K562 (cell line): ENCODE results near the gene MAP3K7CL. TPM values are rescaled to one million over a fixed set of nuclear protein-coding genes. Genes with fewer than 3 reads are reported as not detected.

Experiments used
- ATAC-seq: fragments of 200-7000 bp; cut with Tn5 transposase; 3 replicates; pipeline ENCODE4 v1.9.1; 2020; ENCODE audit warnings: moderate library complexity
- BruUV-seq: library from RNA; stranded (reverse); fragments of 400-500 nt; replicated peaks from 2 replicates; lab custom pipeline; 2021; lab: Mats Ljungman, UMichigan
- CTCF ChIA-PET: fragments of 300-600 bp; formaldehyde crosslinking; extraction: SDS; loops from one replicate; lab custom pipeline; 2021; ENCODE audit warnings: low intra/inter-chr PET ratio; lab: Yijun Ruan, JAX
- POLR2A ChIA-PET: fragments of 300-600, 350-650 bp; sonication (Branson Sonifier 250); formaldehyde crosslinking; extraction: SDS; loops from one replicate; lab custom pipeline; 2021; ENCODE audit warnings: antibody characterized with exemption, inconsistent platforms; lab: Yijun Ruan, JAX
- DNase-seq, 4 experiments: peaks; one replicate each; pipeline versions ENCODE4 v3.0.0 to v3.0.0-alpha.2; 2011 to 2018; ENCODE audit warnings: low spot score in 3 of 4, mixed read lengths in 3 of 4; ENCODE audit errors: extremely low read depth in 1 of 4
- FAIRE-seq: peaks from 2 replicates; lab custom pipeline; 2011; peaks lifted over from hg19 to GRCh38; lab: Jason Lieb, UNC
- H2AFZ ChIP-seq: 2 replicates; pipeline ENCODE4 v1.6.0; 2011; ENCODE audit warnings: low read depth, low read length, control low read depth, inconsistent platforms
- H3K27ac ChIP-seq: fragments of 200-600 bp; 3 replicates; pipeline ENCODE4 v1.8.0; 2011; ENCODE audit warnings: low read depth, mild to moderate bottlenecking, control low read depth, inconsistent platforms, low read length, moderate library complexity, mixed read lengths; ENCODE audit errors: extremely low read depth
- H3K27me3 ChIP-seq, 2 experiments: fragments of 300-600 bp in 1 of 2; 2 replicates in 1 of 2; 3 replicates in 1 of 2; pipeline versions ENCODE4 v1.6.0 to v1.8.0; 2011; ENCODE audit warnings: inconsistent platforms in 2 of 2, low read length in 2 of 2, mild to moderate bottlenecking in 1 of 2, mixed read lengths in 1 of 2, moderate library complexity in 1 of 2; ENCODE audit not compliant: control insufficient read depth in 2 of 2, insufficient read depth in 2 of 2
- H3K36me3 ChIP-seq: fragments of 300-600 bp; 3 replicates; pipeline ENCODE4 v1.8.0; 2011; ENCODE audit warnings: mild to moderate bottlenecking, low read length, inconsistent platforms; ENCODE audit not compliant: control insufficient read depth, insufficient read depth
- H3K4me1 ChIP-seq, 2 experiments: fragments of 200-600 bp in 1 of 2; replicated peaks in 1 of 2; 2 replicates in 1 of 2; 3 replicates in 1 of 2; pipeline versions ENCODE4 v1.5.1 to v1.8.0; 2011; ENCODE audit warnings: inconsistent platforms in 2 of 2, low read length in 2 of 2, mild to moderate bottlenecking in 1 of 2, mixed read lengths in 1 of 2, moderate library complexity in 1 of 2; ENCODE audit not compliant: control insufficient read depth in 2 of 2, insufficient read depth in 2 of 2
- H3K4me2 ChIP-seq: 2 replicates; pipeline ENCODE4 v1.6.1; 2011; ENCODE audit warnings: low read length, control low read depth, inconsistent platforms, mixed read lengths; ENCODE audit not compliant: insufficient read depth
- H3K4me3 ChIP-seq: fragments of 200-600 bp; sonication (generic), shearing (Covaris generic); 2 replicates; pipeline ENCODE4 v1.5.1; 2016; ENCODE audit warnings: control low read depth, inconsistent platforms
- H3K79me2 ChIP-seq: fragments of 200-600 bp; 3 replicates; pipeline ENCODE4 v1.8.0; 2011; ENCODE audit warnings: low read length, inconsistent platforms; ENCODE audit not compliant: control insufficient read depth, insufficient read depth
- H3K9ac ChIP-seq, 2 experiments: 2 replicates each; pipeline versions ENCODE4 v1.6.0 to v1.6.1; 2011; ENCODE audit warnings: low read depth in 2 of 2, low read length in 2 of 2, control low read depth in 1 of 2, inconsistent platforms in 1 of 2, mild to moderate bottlenecking in 1 of 2, mixed read lengths in 1 of 2; ENCODE audit not compliant: insufficient read depth in 1 of 2
- H3K9me1 ChIP-seq: one replicate; pipeline ENCODE4 v1.6.0; 2011; ENCODE audit warnings: inconsistent platforms, mild to moderate bottlenecking, low read length, moderate library complexity; ENCODE audit not compliant: control insufficient read depth, insufficient read depth
- H3K9me3 ChIP-seq: replicated peaks from 2 replicates; pipeline ENCODE4 v1.5.1; 2011; ENCODE audit warnings: low read depth, low read length, inconsistent platforms; ENCODE audit not compliant: control insufficient read depth, insufficient read depth
- H4K20me1 ChIP-seq: replicated peaks from 2 replicates; pipeline ENCODE4 v1.6.1; 2011; ENCODE audit warnings: low read length, inconsistent platforms, mixed read lengths; ENCODE audit not compliant: control insufficient read depth, insufficient read depth
- CBFA2T2 ChIP-seq: fragments of 450-650 bp; conservative IDR thresholded peaks from 2 replicates; pipeline ENCODE4 v1.6.1; 2017; ENCODE audit warnings: mild to moderate bottlenecking
- CLOCK ChIP-seq: fragments of 250-450 bp; sonication (Bioruptor Pico); IDR thresholded peaks from 2 replicates; pipeline ENCODE4 v1.4.0; 2020; ENCODE audit warnings: mild to moderate bottlenecking, moderate library complexity, borderline replicate concordance
- CUX1 ChIP-seq: fragments of 200-800 bp; sonication (Bioruptor generic); IDR thresholded peaks from 2 replicates; pipeline ENCODE4 v1.6.1; 2016; ENCODE audit warnings: missing genetic modification characterization, missing compliant biosample characterization
- E4F1 ChIP-seq: fragments of 250-450 bp; sonication (Bioruptor Pico); IDR thresholded peaks from 2 replicates; pipeline ENCODE4 v1.5.0; 2021; ENCODE audit warnings: mild to moderate bottlenecking, borderline replicate concordance
- NCOA2 ChIP-seq, 2 experiments: fragments of 450-650 bp; IDR thresholded peaks; 2 replicates each; pipeline ENCODE4 v1.6.1; 2018; ENCODE audit warnings: mild to moderate bottlenecking in 2 of 2, moderate library complexity in 1 of 2; ENCODE audit not compliant: partially characterized antibody in 2 of 2
- NFE2L1 ChIP-seq: fragments of 450-650 bp; IDR thresholded peaks from 2 replicates; pipeline ENCODE4 v1.6.1; 2016; ENCODE audit warnings: missing genetic modification characterization, low read depth, mild to moderate bottlenecking, missing compliant biosample characterization, moderate library complexity, borderline replicate concordance
- SMARCC2 ChIP-seq: fragments of 450-650 bp; IDR thresholded peaks from 2 replicates; pipeline ENCODE4 v1.6.1; 2017; ENCODE audit warnings: antibody characterized with exemption, moderate library complexity, mild to moderate bottlenecking, low read depth
- WGBS: fragments of 100-300 bp; shearing (Covaris generic); methylation state at CpG from one replicate; pipeline ENCODE4 v1.1.6; 2016; ENCODE audit warnings: low coverage, mixed read lengths; ENCODE audit not compliant: insufficient coverage; ENCODE audit errors: missing lambda C conversion rate; 5-methylcytosine and 5-hydroxymethylcytosine counted together
- in situ Hi-C: fragments of 300-500 bp; cut with MboI; formaldehyde crosslinking; loops from 4 replicates; pipeline ENCODE4 v1.15.0; 2018; ENCODE audit warnings: inconsistent platforms, mixed read lengths
- intact Hi-C: fragments of 100-400 bp; cut with micrococcal nuclease; formaldehyde crosslinking; loops from 2 replicates; pipeline ENCODE4 v1.14.2; 2022
- polyA plus RNA-seq, 8 experiments: library from polyadenylated mRNA; depleted of rRNA in 4 of 8; stranded (reverse) in 5 of 8; unstranded in 3 of 8; fragments of >200 nt; fragmentation: Nextera tagmentation in 2 of 8; fragmentation: Illumina TruSeq in 1 of 8; extraction: Ambion mirVana in 2 of 8; extraction: Trizol in 1 of 8; gene quantifications; 2 replicates each; pipeline versions ENCODE4 v1.2.1 to v1.2.3, GENCODE V29; 2011 to 2014; ENCODE audit warnings: inconsistent platforms in 1 of 8, missing spikeins in 1 of 8
- total RNA-seq, 7 experiments: library from RNA; depleted of rRNA in 6 of 7; stranded (reverse); fragments of >200 nt in 6 of 7; fragmentation: Illumina TruSeq in 2 of 7; extraction: Trizol in 2 of 7; gene quantifications; 2 replicates each; pipeline versions ENCODE4 v1.2.1 to v1.2.3, GENCODE V29; 2011 to 2021; ENCODE audit warnings: low replicate concordance in 1 of 7
- TF ChIP-seq, protein P1 (sequence below): fragments of 250-450 bp; sonication (Bioruptor Pico); IDR thresholded peaks from 2 replicates; pipeline ENCODE4 v1.5.0; 2020; ENCODE audit warnings: mild to moderate bottlenecking, borderline replicate concordance

MAP3K7CL gene
- total and polyA plus RNA-seq, 9 of the 15 experiments (the other 6 are each of a cell fraction or from before 2014, with no cell fraction given): 0.13 to 0.15 (median 0.14) TPM; not detected in 6

DNA sequence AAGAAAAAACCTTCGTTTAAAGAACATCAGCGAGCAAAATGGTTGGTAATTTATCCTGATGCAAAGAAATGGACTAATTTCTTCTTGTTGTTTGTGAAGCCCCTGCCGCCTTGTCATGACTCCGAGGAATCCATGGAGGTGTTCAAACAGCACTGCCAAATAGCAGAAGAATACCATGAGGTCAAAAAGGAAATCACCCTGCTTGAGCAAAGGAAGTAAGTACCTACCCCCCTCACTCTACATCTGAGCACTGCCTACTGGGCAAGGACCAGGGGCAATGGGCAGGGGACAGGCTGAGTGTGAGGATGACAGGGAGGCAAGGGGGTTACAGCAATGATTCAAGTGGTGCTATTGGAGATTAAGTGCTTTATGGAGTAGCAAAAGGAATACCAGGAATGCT is 29.4 kb downstream of the MAP3K7CL start:
- no peaks in the 10 kb centered on the region for H3K9me1 ChIP-seq
- H3K27me3 ChIP-seq: peaks cover 8% of the 10 kb centered on the region in 2 experiments; a peak in 3 of 5 replicates
- no peak for DNase-seq
- ChIA-PET CTCF (interaction anchor here (0.6 kb wide), 1 partner anchor 189 kb away, joined by 3 read pairs; no protein-coding TSS in a partner anchor), POLR2A (interaction anchor here (0.5 to 1.2 kb wide), 3 partner anchors 10 to 263 kb away, joined by 3 read pairs; no protein-coding TSS in a partner anchor)
- H3K4me2 ChIP-seq: no peak overlapping the region
- H3K4me1 ChIP-seq: no peaks in the 10 kb centered on the region; a peak in 1 of 5 replicates
- H3K4me3 ChIP-seq: no peak overlapping the region
- no peak overlapping the region for H3K9ac ChIP-seq
- no TSS peak for BruUV-seq
- no peaks in the 10 kb centered on the region for H3K79me2 ChIP-seq
- WGBS: 0% methylated on average over 4 of the region's 4 CpGs
- no peak overlapping the region for H3K27ac ChIP-seq
- no peaks in the 10 kb centered on the region for H4K20me1 ChIP-seq
- H3K36me3 ChIP-seq: no peaks in the 10 kb centered on the region
- H3K9me3 ChIP-seq: no peaks in the 10 kb centered on the region
- intact Hi-C loops: loop anchor here (5.0 kb wide), 1 partner anchor 137 kb away; the partner anchor contains the start of gene BACH1
- no peak for ATAC-seq
- no peak overlapping the region for H2AFZ ChIP-seq
- FAIRE-seq: no peak
- in situ Hi-C loops: no loop called here
- TF ChIP-seq SMARCC2 (no peak), E4F1 (CRISPR knock-in tag) (no peak), CBFA2T2 (no peak), CUX1 (no peak), CLOCK (CRISPR knock-in tag) (no peak), NFE2L1 (tag) (no peak), NCOA2 (IDR thresholded peaks at IDR 0.05; ENCODE audit: partially characterized antibody in 2 of 2) (no peak)
- TF ChIP-seq, protein P1, sequence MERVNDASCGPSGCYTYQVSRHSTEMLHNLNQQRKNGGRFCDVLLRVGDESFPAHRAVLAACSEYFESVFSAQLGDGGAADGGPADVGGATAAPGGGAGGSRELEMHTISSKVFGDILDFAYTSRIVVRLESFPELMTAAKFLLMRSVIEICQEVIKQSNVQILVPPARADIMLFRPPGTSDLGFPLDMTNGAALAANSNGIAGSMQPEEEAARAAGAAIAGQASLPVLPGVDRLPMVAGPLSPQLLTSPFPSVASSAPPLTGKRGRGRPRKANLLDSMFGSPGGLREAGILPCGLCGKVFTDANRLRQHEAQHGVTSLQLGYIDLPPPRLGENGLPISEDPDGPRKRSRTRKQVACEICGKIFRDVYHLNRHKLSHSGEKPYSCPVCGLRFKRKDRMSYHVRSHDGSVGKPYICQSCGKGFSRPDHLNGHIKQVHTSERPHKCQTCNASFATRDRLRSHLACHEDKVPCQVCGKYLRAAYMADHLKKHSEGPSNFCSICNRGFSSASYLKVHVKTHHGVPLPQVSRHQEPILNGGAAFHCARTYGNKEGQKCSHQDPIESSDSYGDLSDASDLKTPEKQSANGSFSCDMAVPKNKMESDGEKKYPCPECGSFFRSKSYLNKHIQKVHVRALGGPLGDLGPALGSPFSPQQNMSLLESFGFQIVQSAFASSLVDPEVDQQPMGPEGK (CRISPR knock-in tag): no peak
